Measurements from ENCODE around the gene TNNC1. TPM values are rescaled to one million over a fixed set of nuclear protein-coding genes. Genes with fewer than 3 reads are reported as not detected.

Gene TNNC1
- total and polyA plus RNA-seq, 2 donors (not counting 3 experiments of a cell fraction or from before 2014, with no cell fraction given), result 0.12 TPM; not detected in 1

- Histone ChIP-seq H3K36me3 (ENCODE audit: control insufficient read depth in 2 of 2, extremely low read depth in 1 of 2, insufficient read depth in 2 of 2, low read length in 2 of 2) (peaks cover 17 to 34% of the 10 kb centered on the region in 2 experiments), H3K9ac (replicated peaks; ENCODE audit: extremely low read depth, insufficient read depth, low read length) (no peak overlapping the region), H3K4me3 (replicated peaks in 1 of 3; ENCODE audit: insufficient read depth in 1 of 3, low read depth in 1 of 3, low read length in 3 of 3) (no peak overlapping the region), H3K4me2 (ENCODE audit: insufficient read depth, low read length) (no peak overlapping the region), H3K27me3 (ENCODE audit: control insufficient read depth in 2 of 2, insufficient read depth in 2 of 2, low read length in 2 of 2) (no peaks in the 10 kb centered on the region), H4K20me1 (replicated peaks; ENCODE audit: control insufficient read depth, extremely low read depth, insufficient read depth, low read length) (no peaks in the 10 kb centered on the region), H3K79me2 (ENCODE audit: control insufficient read depth, insufficient read depth, low read length) (peaks cover 9% of the 10 kb centered on the region), H3K4me1 (ENCODE audit: control insufficient read depth, extremely low read depth, insufficient read depth, low read length) (no peaks in the 10 kb centered on the region), H2AFZ (ENCODE audit: low read depth, low read length) (no peak overlapping the region), H3K9me3 (replicated peaks; ENCODE audit: control insufficient read depth, insufficient read depth, low read length) (no peaks in the 10 kb centered on the region), H3K27ac (ENCODE audit: insufficient read depth, low read depth, low read length) (no peak overlapping the region), H3K9me1 (replicated peaks; ENCODE audit: control insufficient read depth, extremely low read depth, insufficient read depth, low read length) (no peaks in the 10 kb centered on the region)
- ChIA-PET CTCF (interaction anchor here (1.0 to 5.2 kb wide), 11 partner anchors 11 to 189 kb away, joined by 3 to 29 read pairs (median 6); partner anchors contain the start of genes STAB1 and UQCC5), POLR2A (no interaction called here)
- intact Hi-C loops (cut with micrococcal nuclease) (loop anchor here (10.0 kb wide), 1 partner anchor 214 kb away; the partner anchor contains the start of genes GNL3 and PBRM1), dilution Hi-C loops (cut with MboI; ENCODE audit: extremely low pct_ligation_motif_present, low sequenced_read_pairs) (no loop called here)
- no peak for DNase-seq (ENCODE audit: low read depth, low spot score)
- TF ChIP-seq MAX (IDR thresholded peaks at IDR 0.05; ENCODE audit: insufficient read depth, insufficient read length) (no peak), MYC (IDR thresholded peaks at IDR 0.05; ENCODE audit: low read depth, low read length) (no peak), FOS (IDR thresholded peaks at IDR 0.05; ENCODE audit: borderline replicate concordance, insufficient read depth, low read length) (no peak)
- no TSS peak for BruUV-seq (replicated peaks)
- no peak for FAIRE-seq
These were observed 17.1 kb upstream of the TNNC1 start for GRCh38 chr3:52470920-52471319.

GRCh38 chr3:52469001-52469400, 15.2 kb upstream of the TNNC1 start:
- Histone ChIP-seq H4K20me1 (replicated peaks; ENCODE audit: control insufficient read depth, extremely low read depth, insufficient read depth, low read length) (no peaks in the 10 kb centered on the region), H3K27me3 (ENCODE audit: control insufficient read depth in 2 of 2, insufficient read depth in 2 of 2, low read length in 2 of 2) (no peaks in the 10 kb centered on the region), H3K36me3 (ENCODE audit: control insufficient read depth in 2 of 2, extremely low read depth in 1 of 2, insufficient read depth in 2 of 2, low read length in 2 of 2) (peaks cover 10 to 33% of the 10 kb centered on the region in 2 experiments), H3K9ac (replicated peaks; ENCODE audit: extremely low read depth, insufficient read depth, low read length) (no peak overlapping the region), H3K9me3 (replicated peaks; ENCODE audit: control insufficient read depth, insufficient read depth, low read length) (no peaks in the 10 kb centered on the region), H3K4me2 (ENCODE audit: insufficient read depth, low read length) (no peak overlapping the region), H3K27ac (ENCODE audit: insufficient read depth, low read depth, low read length) (no peak overlapping the region), H3K4me3 (replicated peaks in 1 of 3; ENCODE audit: insufficient read depth in 1 of 3, low read depth in 1 of 3, low read length in 3 of 3) (no peak overlapping the region), H2AFZ (ENCODE audit: low read depth, low read length) (no peak overlapping the region), H3K79me2 (ENCODE audit: control insufficient read depth, insufficient read depth, low read length) (peaks cover 19% of the 10 kb centered on the region), H3K9me1 (replicated peaks; ENCODE audit: control insufficient read depth, extremely low read depth, insufficient read depth, low read length) (no peaks in the 10 kb centered on the region), H3K4me1 (ENCODE audit: control insufficient read depth, extremely low read depth, insufficient read depth, low read length) (no peaks in the 10 kb centered on the region)
- dilution Hi-C loops (cut with MboI; ENCODE audit: extremely low pct_ligation_motif_present, low sequenced_read_pairs) (no loop called here), intact Hi-C loops (cut with micrococcal nuclease) (no loop called here)
- TF ChIP-seq MAX (IDR thresholded peaks at IDR 0.05; ENCODE audit: insufficient read depth, insufficient read length) (no peak), POLR2A (IDR thresholded peaks at IDR 0.05; ENCODE audit: low read depth, low read length) (no peak), POLR2AphosphoS5 (IDR thresholded peaks at IDR 0.05; ENCODE audit: insufficient read depth, low read depth, low read length) (no peak), EZH2 (IDR thresholded peaks at IDR 0.05; ENCODE audit: borderline replicate concordance, low read depth, low read length, severe bottlenecking) (no peak), FOS (IDR thresholded peaks at IDR 0.05; ENCODE audit: borderline replicate concordance, insufficient read depth, low read length) (no peak), JUN (IDR thresholded peaks at IDR 0.05; ENCODE audit: borderline replicate concordance, insufficient read depth, insufficient read length, low read depth) (no peak), GATA2 (IDR thresholded peaks at IDR 0.05; ENCODE audit: insufficient read depth, insufficient read length, low read depth, low read length) (no peak), MYC (IDR thresholded peaks at IDR 0.05; ENCODE audit: low read depth, low read length) (no peak), CTCF (IDR thresholded peaks at IDR 0.05; ENCODE audit: extremely low read depth in 1 of 2, insufficient read depth in 1 of 2, low read depth in 1 of 2, low read length in 2 of 2) (no peak)
- peak; percentile 59 for FAIRE-seq
- CTCF ChIA-PET, result interaction anchor here (0.6 to 5.2 kb wide), 3 partner anchors 22 to 41 kb away, joined by 3 to 29 read pairs (median 3); partner anchors contain the start of gene STAB1
- no TSS peak for BruUV-seq (replicated peaks)
- DNase-seq (ENCODE audit: low read depth, low spot score), result peak; percentile 37
- POLR2A ChIA-PET, result no interaction called here

All from endothelial cell of umbilical vein (primary cell).